Panc1 (cell line): ENCODE data around the gene ACTL7A.

Source experiments
- CTCF ChIP-seq: fragments of 450-650 bp; IDR thresholded peaks from 2 replicates; pipeline ENCODE4 v1.5.1; 2017; ENCODE audit warnings: mild to moderate bottlenecking
- POLR2AphosphoS5 ChIP-seq: IDR thresholded peaks from 2 replicates; pipeline ENCODE4 v1.6.1; 2012; ENCODE audit warnings: mild to moderate bottlenecking, low read depth, low read length, moderate library complexity
- REST ChIP-seq, 2 experiments: IDR thresholded peaks; 2 replicates each; pipeline ENCODE4 v1.6.1; 2011 to 2012; ENCODE audit warnings: low read depth in 2 of 2, control low read depth in 1 of 2, low read length in 1 of 2, mild to moderate bottlenecking in 1 of 2, moderate library complexity in 1 of 2; ENCODE audit not compliant: insufficient read depth in 1 of 2
- SIN3A ChIP-seq: IDR thresholded peaks from 2 replicates; pipeline ENCODE4 v1.6.1; 2012; ENCODE audit warnings: low read depth, mild to moderate bottlenecking, low read length, moderate library complexity, borderline replicate concordance; ENCODE audit not compliant: insufficient read depth
- TCF7L2 ChIP-seq: IDR thresholded peaks from 2 replicates; pipeline ENCODE4 v1.6.1; 2011; ENCODE audit warnings: mild to moderate bottlenecking, low read depth, low read length, inconsistent platforms

- TF ChIP-seq CTCF = no peak
- no peak for TF ChIP-seq POLR2AphosphoS5
- no peak for TF ChIP-seq REST (IDR thresholded peaks at IDR 0.05; ENCODE audit: insufficient read depth in 1 of 2, low read depth in 2 of 2, low read length in 1 of 2)
- TF ChIP-seq TCF7L2 = no peak
- no peak for TF ChIP-seq SIN3A
Measured at GRCh38 chr9:108857572-108857971, 4.5 kb upstream of the ACTL7A start.
